HEK293 (cell line): ENCODE data around the gene KCNQ1.

ENCODE experiments used
- CTCF ChIA-PET: fragments of 350-600 bp; formaldehyde crosslinking; extraction: SDS; loops from one replicate; lab custom pipeline; 2021; ENCODE audit warnings: antibody characterized with exemption; lab: Yijun Ruan, JAX
- POLR2A ChIA-PET: fragments of 300-600 bp; formaldehyde crosslinking; extraction: SDS; loops from one replicate; lab custom pipeline; 2020; ENCODE audit warnings: antibody characterized with exemption, inconsistent platforms; lab: Yijun Ruan, JAX
- H3K27ac ChIP-seq: fragments of 200-500 bp; sonication (Bioruptor generic); 2 replicates; pipeline ENCODE4 v1.5.1; 2014; ENCODE audit warnings: low read depth, low read length, control low read depth, inconsistent platforms; ENCODE audit errors: extremely low read depth
- H3K36me3 ChIP-seq, 2 experiments: fragments of 200-500 bp in 1 of 2; sonication (Bioruptor generic) in 1 of 2; 1 replicate in 1 of 2; 2 replicates in 1 of 2; pipeline ENCODE4 v1.5.1; 2014 to 2017; ENCODE audit warnings: inconsistent platforms in 2 of 2, low read length in 2 of 2; ENCODE audit not compliant: control insufficient read depth in 2 of 2, insufficient read depth in 1 of 2
- H3K4me1 ChIP-seq: fragments of 200-500 bp; sonication (Bioruptor generic); 2 replicates; pipeline ENCODE4 v1.5.1; 2014; ENCODE audit warnings: mild to moderate bottlenecking, low read length, inconsistent platforms; ENCODE audit not compliant: control insufficient read depth, insufficient read depth
- H3K4me3 ChIP-seq: 2 replicates; pipeline ENCODE4 v1.5.1; 2011; ENCODE audit warnings: low read depth, mild to moderate bottlenecking, control low read depth, low read length, moderate library complexity
- H3K9me3 ChIP-seq: fragments of 200-500 bp; sonication (Bioruptor generic); 2 replicates; pipeline ENCODE4 v1.5.1; 2014; ENCODE audit warnings: low read depth, low read length, inconsistent platforms; ENCODE audit not compliant: control insufficient read depth, insufficient read depth
- ATF2 ChIP-seq: fragments of 450-650 bp; formaldehyde crosslinking; IDR thresholded peaks from 2 replicates; pipeline ENCODE4 v1.5.1; 2016; ENCODE audit warnings: missing biosample characterization, missing genetic modification characterization, low read depth
- HOXC10 ChIP-seq: sonication (generic); formaldehyde crosslinking; IDR thresholded peaks from 2 replicates; pipeline ENCODE4 v1.8.1; 2023; ENCODE audit warnings: mild to moderate bottlenecking, missing genetic modification reagents
- IKZF3 ChIP-seq: fragments of 450-650 bp; IDR thresholded peaks from 2 replicates; pipeline ENCODE4 v1.5.0; 2018; ENCODE audit warnings: missing biosample characterization, mild to moderate bottlenecking, missing genetic modification characterization, moderate library complexity
- PBX3 ChIP-seq: sonication (generic); formaldehyde crosslinking; IDR thresholded peaks from 2 replicates; pipeline ENCODE4 v1.8.1; 2022; ENCODE audit warnings: mild to moderate bottlenecking, moderate library complexity, missing genetic modification reagents
- PRDM4 ChIP-seq: fragments of 450-650 bp; formaldehyde crosslinking; IDR thresholded peaks from 2 replicates; pipeline ENCODE4 v1.5.1; 2017; ENCODE audit warnings: missing biosample characterization, missing genetic modification characterization
- RBAK ChIP-seq: fragments of 450-650 bp; formaldehyde crosslinking; IDR thresholded peaks from 2 replicates; pipeline ENCODE4 v1.5.1; 2016; ENCODE audit warnings: missing biosample characterization, missing genetic modification characterization
- ZBTB21 ChIP-seq: fragments of 450-650 bp; formaldehyde crosslinking; IDR thresholded peaks from 2 replicates; pipeline ENCODE4 v1.5.1; 2017; ENCODE audit warnings: missing biosample characterization, missing genetic modification characterization
- ZNF16 ChIP-seq: fragments of 450-650 bp; formaldehyde crosslinking; IDR thresholded peaks from 2 replicates; pipeline ENCODE4 v1.5.1; 2016; ENCODE audit warnings: low read depth, missing biosample characterization, missing genetic modification characterization
- ZNF211 ChIP-seq: fragments of 450-650 bp; formaldehyde crosslinking; IDR thresholded peaks from 2 replicates; pipeline ENCODE4 v1.5.1; 2016; ENCODE audit warnings: low read depth, missing biosample characterization, missing genetic modification characterization
- ZNF23 ChIP-seq: fragments of 450-650 bp; formaldehyde crosslinking; IDR thresholded peaks from 2 replicates; pipeline ENCODE4 v1.5.1; 2016; ENCODE audit warnings: missing biosample characterization, missing genetic modification characterization, borderline replicate concordance
- ZNF311 ChIP-seq: fragments of 450-650 bp; formaldehyde crosslinking; IDR thresholded peaks from 2 replicates; pipeline ENCODE4 v1.5.1; 2017; ENCODE audit warnings: missing biosample characterization, missing genetic modification characterization, borderline replicate concordance
- ZNF37A ChIP-seq: fragments of 450-650 bp; IDR thresholded peaks from 2 replicates; pipeline ENCODE4 v1.5.1; 2018; ENCODE audit warnings: missing biosample characterization, missing genetic modification characterization
- ZNF48 ChIP-seq: fragments of 450-650 bp; formaldehyde crosslinking; IDR thresholded peaks from 2 replicates; pipeline ENCODE4 v1.5.1; 2016; ENCODE audit warnings: missing biosample characterization, missing genetic modification characterization
- ZNF501 ChIP-seq: fragments of 450-650 bp; formaldehyde crosslinking; IDR thresholded peaks from 2 replicates; pipeline ENCODE4 v1.5.1; 2016; ENCODE audit warnings: missing biosample characterization, missing genetic modification characterization
- ZNF513 ChIP-seq: fragments of 450-650 bp; IDR thresholded peaks from 2 replicates; pipeline ENCODE4 v1.5.1; 2018; ENCODE audit warnings: missing biosample characterization, missing genetic modification characterization
- ZNF521 ChIP-seq: fragments of 450-650 bp; formaldehyde crosslinking; IDR thresholded peaks from 2 replicates; pipeline ENCODE4 v1.5.1; 2017; ENCODE audit warnings: missing biosample characterization, mild to moderate bottlenecking, missing genetic modification characterization
- ZNF704 ChIP-seq: fragments of 450-650 bp; formaldehyde crosslinking; IDR thresholded peaks from 2 replicates; pipeline ENCODE4 v1.5.1; 2016; ENCODE audit warnings: missing biosample characterization, missing genetic modification characterization
- ZNF707 ChIP-seq: fragments of 450-650 bp; formaldehyde crosslinking; IDR thresholded peaks from 2 replicates; pipeline ENCODE4 v1.5.1; 2016; ENCODE audit warnings: missing biosample characterization, missing genetic modification characterization
- ZNF776 ChIP-seq: fragments of 450-650 bp; formaldehyde crosslinking; IDR thresholded peaks from 2 replicates; pipeline ENCODE4 v1.5.0; 2017; ENCODE audit warnings: missing biosample characterization, missing genetic modification characterization, borderline replicate concordance
- ZSCAN16 ChIP-seq: fragments of 450-650 bp; formaldehyde crosslinking; IDR thresholded peaks from 2 replicates; pipeline ENCODE4 v1.5.1; 2016; ENCODE audit warnings: missing biosample characterization, missing genetic modification characterization

Gene KCNQ1

DNA sequence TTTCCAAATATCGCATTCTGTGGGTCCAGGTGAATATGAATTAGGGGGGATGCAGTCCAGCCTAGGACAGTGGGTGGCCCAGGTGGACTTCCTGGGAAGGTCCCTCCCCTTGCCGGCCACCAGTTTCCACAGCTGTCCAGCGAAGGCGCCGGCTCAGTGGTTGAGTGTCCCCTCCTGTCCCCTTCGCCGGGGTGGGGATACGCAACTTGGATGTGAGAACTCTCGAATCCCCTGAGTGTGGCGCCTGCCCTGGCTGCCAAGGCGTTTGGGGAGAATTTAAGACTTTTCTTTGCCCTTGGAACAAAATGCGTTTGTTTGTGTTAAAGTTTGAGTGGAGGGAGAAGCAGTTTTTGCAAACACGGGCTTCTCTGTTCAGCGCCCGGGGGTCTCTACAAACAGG, 131.3 kb downstream of the KCNQ1 start:
- CTCF ChIA-PET: interaction anchor here (0.6 kb wide), 1 partner anchor 72 kb away, joined by 3 read pairs; no protein-coding TSS in a partner anchor
- no peaks in the 10 kb centered on the region for H3K9me3 ChIP-seq
- no peaks in the 10 kb centered on the region for H3K36me3 ChIP-seq
- TF ChIP-seq ZNF48 (tag by site-specific recombination): no peak
- no peak for TF ChIP-seq ZSCAN16 (tag by site-specific recombination)
- no peak for TF ChIP-seq RBAK
- TF ChIP-seq ZBTB21 (tag by site-specific recombination): no peak
- no peak overlapping the region for H3K4me3 ChIP-seq
- POLR2A ChIA-PET: no interaction called here
- no peaks in the 10 kb centered on the region for H3K4me1 ChIP-seq
- H3K27ac ChIP-seq: no peak overlapping the region

- no peaks in the 10 kb centered on the region for H3K4me1 ChIP-seq
- TF ChIP-seq ZNF37A (tag by site-specific recombination): no peak
- TF ChIP-seq HOXC10 (CRISPR knock-in tag): no peak
- TF ChIP-seq ZNF704: no peak
- TF ChIP-seq IKZF3 (tag by site-specific recombination): no peak
- no peak for TF ChIP-seq ZNF501
- TF ChIP-seq ATF2 (tag by site-specific recombination): no peak
- no peak for TF ChIP-seq ZNF16
- TF ChIP-seq ZNF521: no peak
- no peak for TF ChIP-seq PBX3 (CRISPR knock-in tag)
- no peak for TF ChIP-seq ZNF776 (tag by site-specific recombination)
- TF ChIP-seq ZNF311 (tag by site-specific recombination): no peak
- TF ChIP-seq ZNF513: no peak
- no peak for TF ChIP-seq PRDM4 (tag by site-specific recombination)
- no peak for TF ChIP-seq ZNF23 (tag by site-specific recombination)
- TF ChIP-seq ZNF707 (tag by site-specific recombination): no peak
- TF ChIP-seq ZNF211: no peak
- no peak overlapping the region for H3K4me3 ChIP-seq
- ChIA-PET POLR2A (no interaction called here), CTCF (no interaction called here)
- H3K27ac ChIP-seq: no peak overlapping the region
- H3K36me3 ChIP-seq: no peaks in the 10 kb centered on the region
- H3K9me3 ChIP-seq: no peaks in the 10 kb centered on the region
Measured at GRCh38 chr11:2576549-2576948, 131.7 kb downstream of the KCNQ1 start.
